Measurements from ENCODE around the gene MRPS5. TPM values are rescaled to one million over a fixed set of nuclear protein-coding genes. Genes with fewer than 3 reads are reported as not detected.
A peak's percentile ranks its signal among the peaks of the same experiment; 100 is the strongest.

Gene MRPS5
- total RNA-seq, 1 donor from 2014 or later: 75.2 TPM

DNA sequence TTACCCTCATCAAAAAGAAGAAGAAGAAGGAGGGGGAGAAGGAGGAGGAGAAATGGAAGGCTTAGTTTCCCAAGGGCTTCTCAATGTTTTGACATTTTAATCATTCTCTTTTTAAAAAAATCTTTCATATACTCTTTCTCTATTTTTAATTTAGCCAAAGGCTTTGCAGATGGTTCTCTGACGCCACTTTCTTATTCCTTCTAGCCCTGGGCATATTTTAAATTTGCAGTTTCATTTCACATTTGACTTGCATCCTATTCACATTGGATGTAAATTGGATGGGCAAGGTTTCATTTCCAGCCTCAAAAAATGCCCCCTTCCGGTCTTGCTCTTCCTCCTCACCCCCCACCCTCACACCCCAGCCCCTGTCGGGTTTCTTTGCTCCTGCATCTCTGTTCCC, 66.3 kb downstream of the MRPS5 start:
- Histone ChIP-seq H3K36me3 (no peaks in the 10 kb centered on the region), H3K4me1 (no peaks in the 10 kb centered on the region), H3K27me3 (no peaks in the 10 kb centered on the region), H3K79me2 (ENCODE audit: low read depth) (no peaks in the 10 kb centered on the region), H3K9me3 (ENCODE audit: low read depth) (no peaks in the 10 kb centered on the region), H3F3A (ENCODE audit: low read depth) (no peaks in the 10 kb centered on the region), H3K9ac (no peak overlapping the region), H3K27ac (no peak overlapping the region), H2AFZ (replicated peaks) (no peak overlapping the region), H3K4me2 (no peak overlapping the region), H4K20me1 (ENCODE audit: low read depth) (no peaks in the 10 kb centered on the region), H3K4me3 (no peak overlapping the region)
- H3K9me3 Mint-ChIP-seq: peaks cover 2% of the 10 kb centered on the region
- TF ChIP-seq, protein P1, sequence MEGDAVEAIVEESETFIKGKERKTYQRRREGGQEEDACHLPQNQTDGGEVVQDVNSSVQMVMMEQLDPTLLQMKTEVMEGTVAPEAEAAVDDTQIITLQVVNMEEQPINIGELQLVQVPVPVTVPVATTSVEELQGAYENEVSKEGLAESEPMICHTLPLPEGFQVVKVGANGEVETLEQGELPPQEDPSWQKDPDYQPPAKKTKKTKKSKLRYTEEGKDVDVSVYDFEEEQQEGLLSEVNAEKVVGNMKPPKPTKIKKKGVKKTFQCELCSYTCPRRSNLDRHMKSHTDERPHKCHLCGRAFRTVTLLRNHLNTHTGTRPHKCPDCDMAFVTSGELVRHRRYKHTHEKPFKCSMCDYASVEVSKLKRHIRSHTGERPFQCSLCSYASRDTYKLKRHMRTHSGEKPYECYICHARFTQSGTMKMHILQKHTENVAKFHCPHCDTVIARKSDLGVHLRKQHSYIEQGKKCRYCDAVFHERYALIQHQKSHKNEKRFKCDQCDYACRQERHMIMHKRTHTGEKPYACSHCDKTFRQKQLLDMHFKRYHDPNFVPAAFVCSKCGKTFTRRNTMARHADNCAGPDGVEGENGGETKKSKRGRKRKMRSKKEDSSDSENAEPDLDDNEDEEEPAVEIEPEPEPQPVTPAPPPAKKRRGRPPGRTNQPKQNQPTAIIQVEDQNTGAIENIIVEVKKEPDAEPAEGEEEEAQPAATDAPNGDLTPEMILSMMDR (IDR thresholded peaks at IDR 0.05): no peak
- TF ChIP-seq EZH2phosphoT487 (IDR thresholded peaks at IDR 0.05) (no peak), EZH2 (IDR thresholded peaks at IDR 0.05) (no peak)
- DNase-seq (ENCODE audit: low spot score): no peak
- H3K4me3 Mint-ChIP-seq: no peak overlapping the region
- H3K27ac Mint-ChIP-seq: no peak overlapping the region
- peaks cover 9% of the 10 kb centered on the region for H3K27me3 Mint-ChIP-seq (ENCODE audit: insufficient read depth, low read depth)
- H3K4me1 Mint-ChIP-seq: peaks cover 22% of the 10 kb centered on the region
- no peaks in the 10 kb centered on the region for H3K36me3 Mint-ChIP-seq

DNA sequence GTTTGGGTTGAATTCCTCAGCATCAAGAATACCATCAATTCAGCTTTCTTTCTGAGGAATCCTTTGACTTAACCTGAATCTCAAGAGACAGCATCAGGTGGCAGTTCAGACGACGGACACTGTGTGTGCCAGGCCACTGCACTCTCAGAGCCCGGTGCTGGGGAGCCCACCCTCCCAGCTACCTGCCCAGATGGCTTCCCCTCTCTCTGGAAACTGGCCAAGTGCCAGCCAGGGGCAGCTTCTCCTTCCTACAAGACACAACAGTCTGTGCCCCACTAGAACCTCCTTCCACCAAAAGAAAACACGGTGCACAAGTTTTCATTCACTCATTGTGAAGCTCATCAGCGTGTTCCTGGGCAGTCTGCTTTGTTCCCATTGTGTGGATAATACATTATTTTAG, 67.6 kb downstream of the MRPS5 start:
- no peak overlapping the region for H3K27ac ChIP-seq
- no peak for TF ChIP-seq EZH2phosphoT487 (IDR thresholded peaks at IDR 0.05)
- TF ChIP-seq, protein P1 (IDR thresholded peaks at IDR 0.05): no peak
- peaks cover 9% of the 10 kb centered on the region for H3K27me3 Mint-ChIP-seq (ENCODE audit: insufficient read depth, low read depth)

DNA sequence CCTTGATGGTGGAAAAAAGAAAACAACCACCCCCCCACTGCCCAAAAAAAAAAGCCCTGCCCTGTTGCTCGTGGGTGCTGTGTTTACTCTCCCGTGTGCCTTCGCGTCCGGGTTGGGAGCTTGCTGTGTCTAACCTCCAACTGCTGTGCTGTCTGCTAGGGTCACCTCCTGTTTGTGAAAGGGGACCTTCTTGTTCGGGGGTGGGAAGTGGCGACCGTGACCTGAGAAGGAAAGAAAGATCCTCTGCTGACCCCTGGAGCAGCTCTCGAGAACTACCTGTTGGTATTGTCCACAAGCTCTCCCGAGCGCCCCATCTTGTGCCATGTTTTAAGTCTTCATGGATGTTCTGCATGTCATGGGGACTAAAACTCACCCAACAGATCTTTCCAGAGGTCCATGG, 68.1 kb downstream of the MRPS5 start:
- no peaks in the 10 kb centered on the region for H3K36me3 Mint-ChIP-seq
- no peak for DNase-seq (ENCODE audit: low spot score)
- Histone ChIP-seq H3F3A (ENCODE audit: low read depth) (no peaks in the 10 kb centered on the region), H3K36me3 (no peaks in the 10 kb centered on the region), H3K4me3 (no peak overlapping the region), H2AFZ (replicated peaks) (no peak overlapping the region), H3K4me2 (no peak overlapping the region), H3K79me2 (ENCODE audit: low read depth) (no peaks in the 10 kb centered on the region), H3K27ac (no peak overlapping the region), H3K4me1 (no peaks in the 10 kb centered on the region), H3K27me3 (no peaks in the 10 kb centered on the region), H4K20me1 (ENCODE audit: low read depth) (no peaks in the 10 kb centered on the region), H3K9ac (no peak overlapping the region), H3K9me3 (ENCODE audit: low read depth) (no peaks in the 10 kb centered on the region)
- H3K4me3 Mint-ChIP-seq: no peak overlapping the region
- H3K9me3 Mint-ChIP-seq: peaks cover 2% of the 10 kb centered on the region
- peaks cover 9% of the 10 kb centered on the region for H3K27me3 Mint-ChIP-seq (ENCODE audit: insufficient read depth, low read depth)
- peaks cover 20% of the 10 kb centered on the region for H3K4me1 Mint-ChIP-seq
- H3K27ac Mint-ChIP-seq: no peak overlapping the region
- no peak for TF ChIP-seq EZH2phosphoT487 (IDR thresholded peaks at IDR 0.05)
- TF ChIP-seq EZH2 (IDR thresholded peaks at IDR 0.05): no peak
- TF ChIP-seq, protein P1 (IDR thresholded peaks at IDR 0.05): no peak

More for the DNA sequence above, 67.6 kb downstream of the MRPS5 start:
- Histone ChIP-seq H3K36me3 (no peaks in the 10 kb centered on the region), H3K4me3 (no peak overlapping the region), H3K4me2 (no peak overlapping the region), H3F3A (ENCODE audit: low read depth) (no peaks in the 10 kb centered on the region), H3K27me3 (no peaks in the 10 kb centered on the region), H2AFZ (replicated peaks) (no peak overlapping the region), H3K79me2 (ENCODE audit: low read depth) (no peaks in the 10 kb centered on the region), H3K9ac (no peak overlapping the region), H3K4me1 (no peaks in the 10 kb centered on the region), H3K9me3 (ENCODE audit: low read depth) (no peaks in the 10 kb centered on the region), H4K20me1 (ENCODE audit: low read depth) (no peaks in the 10 kb centered on the region)
- no peak for DNase-seq (ENCODE audit: low spot score)
- no peak overlapping the region for H3K4me3 Mint-ChIP-seq
- peaks cover 20% of the 10 kb centered on the region for H3K4me1 Mint-ChIP-seq
- peaks cover 2% of the 10 kb centered on the region for H3K9me3 Mint-ChIP-seq
- peak overlapping the region; percentile 17 for H3K27ac Mint-ChIP-seq
- H3K36me3 Mint-ChIP-seq: no peaks in the 10 kb centered on the region
